Measurements from ENCODE around the gene SERPINA3. TPM values are rescaled to one million over a fixed set of nuclear protein-coding genes. Genes with fewer than 3 reads are reported as not detected.

SERPINA3 gene
- total RNA-seq, 1 donor from 2014 or later: 2.7 TPM

DNA sequence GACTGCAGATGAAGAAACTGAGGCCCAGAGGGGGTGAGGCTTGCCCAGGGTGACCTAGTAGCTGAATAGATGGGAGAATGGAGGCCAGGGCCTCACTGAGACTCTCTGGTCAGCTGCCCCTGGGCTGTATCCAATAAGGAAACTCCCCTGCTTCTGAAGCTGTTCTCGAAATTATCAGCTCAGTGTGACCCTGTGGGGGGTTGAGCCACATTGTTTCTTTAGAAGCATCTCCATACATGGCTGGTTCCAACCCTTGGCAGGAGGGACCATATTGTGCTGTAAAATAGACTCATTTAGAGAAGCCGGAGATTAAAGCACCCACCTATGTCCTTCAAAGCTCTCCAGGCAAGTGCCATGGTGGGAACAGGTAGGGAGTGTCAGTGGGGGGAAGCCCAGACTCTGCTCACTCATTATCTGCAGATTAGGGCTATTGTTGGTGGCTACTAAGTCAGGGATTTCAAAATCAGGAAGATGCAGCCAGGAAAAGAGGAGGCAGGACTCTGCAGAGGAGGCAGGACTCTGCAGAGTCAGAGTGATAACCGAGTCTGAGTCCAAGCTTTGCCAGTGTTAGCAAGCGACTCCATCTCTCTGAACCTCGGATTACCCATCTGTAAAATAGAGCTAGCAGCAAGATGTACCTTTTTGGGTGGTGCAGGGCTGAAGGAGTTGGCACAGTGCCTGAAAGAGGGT, 27.5 kb upstream of the SERPINA3 start:
- DNase-seq (ENCODE audit: low read depth): no peak
- TF ChIP-seq, protein P1, sequence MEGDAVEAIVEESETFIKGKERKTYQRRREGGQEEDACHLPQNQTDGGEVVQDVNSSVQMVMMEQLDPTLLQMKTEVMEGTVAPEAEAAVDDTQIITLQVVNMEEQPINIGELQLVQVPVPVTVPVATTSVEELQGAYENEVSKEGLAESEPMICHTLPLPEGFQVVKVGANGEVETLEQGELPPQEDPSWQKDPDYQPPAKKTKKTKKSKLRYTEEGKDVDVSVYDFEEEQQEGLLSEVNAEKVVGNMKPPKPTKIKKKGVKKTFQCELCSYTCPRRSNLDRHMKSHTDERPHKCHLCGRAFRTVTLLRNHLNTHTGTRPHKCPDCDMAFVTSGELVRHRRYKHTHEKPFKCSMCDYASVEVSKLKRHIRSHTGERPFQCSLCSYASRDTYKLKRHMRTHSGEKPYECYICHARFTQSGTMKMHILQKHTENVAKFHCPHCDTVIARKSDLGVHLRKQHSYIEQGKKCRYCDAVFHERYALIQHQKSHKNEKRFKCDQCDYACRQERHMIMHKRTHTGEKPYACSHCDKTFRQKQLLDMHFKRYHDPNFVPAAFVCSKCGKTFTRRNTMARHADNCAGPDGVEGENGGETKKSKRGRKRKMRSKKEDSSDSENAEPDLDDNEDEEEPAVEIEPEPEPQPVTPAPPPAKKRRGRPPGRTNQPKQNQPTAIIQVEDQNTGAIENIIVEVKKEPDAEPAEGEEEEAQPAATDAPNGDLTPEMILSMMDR (conservative IDR thresholded peaks at IDR 0.05; ENCODE audit: low read depth, low read length): no peak
- H3K4me3 ChIP-seq (ENCODE audit: low read depth, low read length): no peak overlapping the region

GRCh38 chr14:94586635-94587034, 25.6 kb upstream of the SERPINA3 start:
- TF ChIP-seq, protein P1 (conservative IDR thresholded peaks at IDR 0.05; ENCODE audit: low read depth, low read length): no peak
- no peak for DNase-seq (ENCODE audit: low read depth)
- no peak overlapping the region for H3K4me3 ChIP-seq (ENCODE audit: low read depth, low read length)

- TF ChIP-seq, protein P1 (conservative IDR thresholded peaks at IDR 0.05; ENCODE audit: low read depth, low read length): no peak
- H3K4me3 ChIP-seq (ENCODE audit: low read depth, low read length): no peak overlapping the region
- DNase-seq (ENCODE audit: low read depth): no peak
These were observed 23.9 kb upstream of the SERPINA3 start for GRCh38 chr14:94588311-94588710.

- DNase-seq (ENCODE audit: low read depth): no peak
- no peak overlapping the region for H3K4me3 ChIP-seq (ENCODE audit: low read depth, low read length)
- TF ChIP-seq, protein P1 (conservative IDR thresholded peaks at IDR 0.05; ENCODE audit: low read depth, low read length): no peak
These were observed 21.1 kb upstream of the SERPINA3 start for GRCh38 chr14:94591073-94591472.

DNA sequence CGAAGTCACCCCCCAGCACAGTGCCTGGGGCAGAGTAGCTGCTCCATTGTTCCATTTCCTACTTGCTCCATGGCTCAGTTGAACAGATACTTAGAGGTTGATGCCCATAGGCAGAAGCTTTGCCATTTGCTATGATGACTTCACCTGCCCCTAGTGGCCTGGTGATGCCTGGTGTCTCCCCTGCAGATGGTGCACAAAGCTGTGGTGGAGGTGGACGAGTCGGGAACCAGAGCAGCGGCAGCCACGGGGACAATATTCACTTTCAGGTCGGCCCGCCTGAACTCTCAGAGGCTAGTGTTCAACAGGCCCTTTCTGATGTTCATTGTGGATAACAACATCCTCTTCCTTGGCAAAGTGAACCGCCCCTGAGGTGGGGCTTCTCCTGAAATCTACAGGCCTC, 20.3 kb upstream of the SERPINA3 start:
- no peak for DNase-seq (ENCODE audit: low read depth)
- H3K4me3 ChIP-seq (ENCODE audit: low read depth, low read length): no peak overlapping the region
- TF ChIP-seq, protein P1 (conservative IDR thresholded peaks at IDR 0.05; ENCODE audit: low read depth, low read length): no peak

GRCh38 chr14:94592457-94592856, 19.7 kb upstream of the SERPINA3 start:
- no peak for DNase-seq (ENCODE audit: low read depth)
- H3K4me3 ChIP-seq (ENCODE audit: low read depth, low read length): no peak overlapping the region
- TF ChIP-seq, protein P1 (conservative IDR thresholded peaks at IDR 0.05; ENCODE audit: low read depth, low read length): no peak

- no peak overlapping the region for H3K4me3 ChIP-seq (ENCODE audit: low read depth, low read length)
- no peak for DNase-seq (ENCODE audit: low read depth)
- TF ChIP-seq, protein P1 (conservative IDR thresholded peaks at IDR 0.05; ENCODE audit: low read depth, low read length): no peak
These were observed 18.8 kb upstream of the SERPINA3 start for GRCh38 chr14:94593376-94593748.
